GM23338 (cell line): Measurements from ENCODE around the gene TSPAN5. TPM values are rescaled to one million over a fixed set of nuclear protein-coding genes. Genes with fewer than 3 reads are reported as not detected.

Experiments used
- ATAC-seq: fragments of 200-7000 bp; cut with Tn5 transposase; 3 replicates; pipeline ENCODE4 v1.9.1; 2020
- DNase-seq: peaks from one replicate; pipeline ENCODE4 v3.0.0-alpha.2; 2015; ENCODE audit warnings: low spot score
- H2AFZ ChIP-seq: fragments of 200-600 bp; sonication (generic); 2 replicates; pipeline ENCODE4 v1.8.0; 2016; ENCODE audit warnings: antibody characterized with exemption, mild to moderate bottlenecking, moderate library complexity
- H3F3A ChIP-seq: fragments of 200-600 bp; sonication (generic); replicated peaks from 2 replicates; pipeline ENCODE4 v1.8.0; 2017; ENCODE audit warnings: antibody characterized with exemption, mixed run types, low read depth
- H3K27ac ChIP-seq: fragments of 200-600 bp; sonication (generic); 2 replicates; pipeline ENCODE4 v1.6.1; 2016; ENCODE audit warnings: low read depth
- H3K27me3 ChIP-seq: fragments of 200-600 bp; sonication (generic); 2 replicates; pipeline ENCODE4 v1.8.0; 2016; ENCODE audit warnings: mild to moderate bottlenecking, mixed run types, moderate library complexity; ENCODE audit not compliant: insufficient read depth
- H3K36me3 ChIP-seq: fragments of 200-600 bp; sonication (generic); 2 replicates; pipeline ENCODE4 v1.8.0; 2016; ENCODE audit warnings: mild to moderate bottlenecking; ENCODE audit not compliant: insufficient read depth
- H3K4me1 ChIP-seq: fragments of 200-600 bp; sonication (generic); 2 replicates; pipeline ENCODE4 v1.8.0; 2016; ENCODE audit warnings: mild to moderate bottlenecking, moderate library complexity; ENCODE audit not compliant: insufficient read depth
- H3K4me2 ChIP-seq: fragments of 200-600 bp; sonication (generic); 2 replicates; pipeline ENCODE4 v1.7.1; 2017; ENCODE audit warnings: mixed run types
- H3K4me3 ChIP-seq: fragments of 200-600 bp; sonication (generic); 2 replicates; pipeline ENCODE4 v1.6.1; 2016; ENCODE audit warnings: mixed run types
- H3K79me2 ChIP-seq: fragments of 200-600 bp; sonication (generic); replicated peaks from 2 replicates; pipeline ENCODE4 v1.8.0; 2017; ENCODE audit warnings: mild to moderate bottlenecking; ENCODE audit not compliant: insufficient read depth
- H3K9me2 ChIP-seq: fragments of 200-600 bp; sonication (generic); 2 replicates; pipeline ENCODE4 v1.8.0; 2017; ENCODE audit not compliant: insufficient read depth
- H4K20me1 ChIP-seq: fragments of 200-600 bp; sonication (generic); replicated peaks from 2 replicates; pipeline ENCODE4 v1.8.0; 2017; ENCODE audit warnings: mild to moderate bottlenecking; ENCODE audit not compliant: insufficient read depth
- H3K27ac Mint-ChIP-seq: 2 replicates; pipeline ENCODE4 v1.8.0; 2020; ENCODE audit warnings: inconsistent platforms, mild to moderate bottlenecking, moderate library complexity, mixed read lengths
- H3K27me3 Mint-ChIP-seq: 3 replicates; pipeline ENCODE4 v1.8.0; 2022; ENCODE audit warnings: low read depth, mild to moderate bottlenecking, moderate library complexity, mixed read lengths, inconsistent platforms; ENCODE audit not compliant: insufficient read depth, poor library complexity
- H3K36me3 Mint-ChIP-seq: 3 replicates; pipeline ENCODE4 v1.8.0; 2021; ENCODE audit warnings: low read depth, mild to moderate bottlenecking, inconsistent platforms, moderate library complexity, mixed read lengths
- H3K4me1 Mint-ChIP-seq: 3 replicates; pipeline ENCODE4 v1.8.0; 2020; ENCODE audit warnings: mild to moderate bottlenecking, inconsistent platforms, mixed read lengths
- H3K4me3 Mint-ChIP-seq: 3 replicates; pipeline ENCODE4 v1.8.0; 2021; ENCODE audit warnings: moderate library complexity, mild to moderate bottlenecking, inconsistent platforms, mixed read lengths
- H3K9me3 Mint-ChIP-seq: 3 replicates; pipeline ENCODE4 v1.8.0; 2020; ENCODE audit warnings: moderate library complexity, mild to moderate bottlenecking, inconsistent platforms, mixed read lengths
- CREB1 ChIP-seq: fragments of 250-450 bp; sonication (Bioruptor Pico); IDR thresholded peaks from 2 replicates; pipeline ENCODE4 v1.5.0; 2020; ENCODE audit warnings: low read depth, mild to moderate bottlenecking, moderate library complexity
- EZH2 ChIP-seq: fragments of 200-600 bp; sonication (generic); IDR thresholded peaks from one replicate; pipeline ENCODE4 v1.8.0; 2017; ENCODE audit warnings: antibody characterized with exemption, mild to moderate bottlenecking, low read depth; ENCODE audit not compliant: unreplicated experiment
- EZH2phosphoT487 ChIP-seq: fragments of 200-600 bp; sonication (generic); IDR thresholded peaks from one replicate; pipeline ENCODE4 v1.8.1; 2018; ENCODE audit warnings: antibody characterized with exemption; ENCODE audit not compliant: unreplicated experiment
- JUNB ChIP-seq: IDR thresholded peaks from one replicate; pipeline ENCODE4 v1.6.1; 2016; ENCODE audit warnings: antibody characterized with exemption; ENCODE audit not compliant: unreplicated experiment
- NANOG ChIP-seq: IDR thresholded peaks from 2 replicates; pipeline ENCODE4 v1.6.1; 2016; ENCODE audit warnings: antibody characterized with exemption, borderline replicate concordance
- POLR2AphosphoS5 ChIP-seq: IDR thresholded peaks from 2 replicates; pipeline ENCODE4 v1.6.1; 2016; ENCODE audit warnings: antibody characterized with exemption, low read depth
- REST ChIP-seq: IDR thresholded peaks from one replicate; pipeline ENCODE4 v1.6.1; 2018; ENCODE audit warnings: antibody characterized with exemption; ENCODE audit not compliant: unreplicated experiment
- STAT1 ChIP-seq: IDR thresholded peaks from one replicate; pipeline ENCODE4 v1.6.1; 2016; ENCODE audit warnings: antibody characterized with exemption; ENCODE audit not compliant: unreplicated experiment
- ZNF114 ChIP-seq: fragments of 250-450 bp; sonication (Bioruptor Pico); IDR thresholded peaks from 2 replicates; pipeline ENCODE4 v1.5.0; 2020; ENCODE audit warnings: mild to moderate bottlenecking, moderate library complexity
- ZNF331 ChIP-seq: fragments of 250-450 bp; sonication (Bioruptor Pico); IDR thresholded peaks from 2 replicates; pipeline ENCODE4 v1.5.0; 2020; ENCODE audit warnings: low read depth, mild to moderate bottlenecking, moderate library complexity
- polyA plus RNA-seq: library from polyadenylated mRNA; unstranded; fragments of >200 nt; fragmentation: Nextera tagmentation; extraction: Ambion mirVana; gene quantifications from 2 replicates; pipeline ENCODE4 v1.2.1, GENCODE V29; 2016
- total RNA-seq: library from RNA; depleted of rRNA; stranded (reverse); fragments of >200 nt; shearing (Covaris generic); gene quantifications from 2 replicates; pipeline ENCODE4 v1.2.3, GENCODE V29; 2014
- TF ChIP-seq, protein P1 (sequence below), 2 experiments: fragments of 200-600 bp in 1 of 2; sonication (generic) in 1 of 2; conservative IDR thresholded peaks; 2 replicates each; pipeline versions ENCODE4 v1.5.1 to v1.6.1; 2016 to 2017; ENCODE audit warnings: antibody characterized with exemption in 2 of 2, low read depth in 2 of 2, mild to moderate bottlenecking in 2 of 2, moderate library complexity in 1 of 2
- TF ChIP-seq, protein P2 (sequence below): fragments of 250-450 bp; sonication (Bioruptor Pico); IDR thresholded peaks from 2 replicates; pipeline ENCODE4 v1.5.0; 2020; ENCODE audit warnings: mild to moderate bottlenecking, moderate library complexity
- TF ChIP-seq, protein P3 (sequence below): IDR thresholded peaks from 2 replicates; pipeline ENCODE4 v1.6.1; 2016; ENCODE audit warnings: antibody characterized with exemption

TSPAN5 gene
- total and polyA plus RNA-seq, 2 experiments from 2014 or later = 18.6 to 21.5 TPM

DNA sequence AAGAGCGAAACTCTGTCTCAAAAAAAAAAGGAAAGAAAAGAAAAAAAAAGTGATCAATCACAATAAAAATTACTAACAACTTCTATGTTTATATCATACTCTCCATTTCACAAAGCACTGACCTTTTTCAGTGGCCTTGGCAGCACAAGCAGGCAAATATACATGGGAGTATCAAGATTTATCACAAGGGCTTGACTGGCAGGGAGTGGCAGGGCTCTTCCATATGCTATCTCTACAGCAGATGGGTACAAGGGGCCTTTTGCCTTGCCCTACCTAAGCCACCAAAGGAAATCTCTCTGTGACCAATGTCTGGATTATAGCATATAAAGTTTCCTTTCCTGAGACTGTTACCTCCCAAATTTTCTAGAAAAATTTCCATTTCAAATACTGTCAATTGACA lies 24.4 kb downstream of the TSPAN5 start:
- H2AFZ ChIP-seq = no peak overlapping the region
- no peaks in the 10 kb centered on the region for H3F3A ChIP-seq
- no peaks in the 10 kb centered on the region for H4K20me1 ChIP-seq
- Mint-ChIP-seq H3K4me3 (no peak overlapping the region), H3K36me3 (no peaks in the 10 kb centered on the region), H3K4me1 (peaks cover 18% of the 10 kb centered on the region), H3K27me3 (peaks cover 6% of the 10 kb centered on the region), H3K9me3 (no peaks in the 10 kb centered on the region), H3K27ac (no peak overlapping the region)
- no peak overlapping the region for H3K27ac ChIP-seq
- H3K4me2 ChIP-seq = no peak overlapping the region
- 0 out of 2 replicates have a peak, but pooled peaks cover 2% of the 10 kb centered on the region for H3K9me2 ChIP-seq
- H3K4me3 ChIP-seq = no peak overlapping the region
- ATAC-seq (no peak), DNase-seq (no peak)
- H3K4me1 ChIP-seq = no peaks in the 10 kb centered on the region; the same call in 1 of the 2 replicates
- no peaks in the 10 kb centered on the region for H3K36me3 ChIP-seq
- TF ChIP-seq POLR2AphosphoS5 (no peak), NANOG (no peak), STAT1 (no peak), ZNF114 (no peak), ZNF331 (no peak), JUNB (no peak), REST (no peak), EZH2phosphoT487 (no peak), CREB1 (no peak), EZH2 (no peak)
- TF ChIP-seq, protein P1, sequence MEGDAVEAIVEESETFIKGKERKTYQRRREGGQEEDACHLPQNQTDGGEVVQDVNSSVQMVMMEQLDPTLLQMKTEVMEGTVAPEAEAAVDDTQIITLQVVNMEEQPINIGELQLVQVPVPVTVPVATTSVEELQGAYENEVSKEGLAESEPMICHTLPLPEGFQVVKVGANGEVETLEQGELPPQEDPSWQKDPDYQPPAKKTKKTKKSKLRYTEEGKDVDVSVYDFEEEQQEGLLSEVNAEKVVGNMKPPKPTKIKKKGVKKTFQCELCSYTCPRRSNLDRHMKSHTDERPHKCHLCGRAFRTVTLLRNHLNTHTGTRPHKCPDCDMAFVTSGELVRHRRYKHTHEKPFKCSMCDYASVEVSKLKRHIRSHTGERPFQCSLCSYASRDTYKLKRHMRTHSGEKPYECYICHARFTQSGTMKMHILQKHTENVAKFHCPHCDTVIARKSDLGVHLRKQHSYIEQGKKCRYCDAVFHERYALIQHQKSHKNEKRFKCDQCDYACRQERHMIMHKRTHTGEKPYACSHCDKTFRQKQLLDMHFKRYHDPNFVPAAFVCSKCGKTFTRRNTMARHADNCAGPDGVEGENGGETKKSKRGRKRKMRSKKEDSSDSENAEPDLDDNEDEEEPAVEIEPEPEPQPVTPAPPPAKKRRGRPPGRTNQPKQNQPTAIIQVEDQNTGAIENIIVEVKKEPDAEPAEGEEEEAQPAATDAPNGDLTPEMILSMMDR (conservative IDR thresholded peaks at IDR 0.05; ENCODE audit: low read depth in 2 of 2) = no peak
- TF ChIP-seq, protein P2, sequence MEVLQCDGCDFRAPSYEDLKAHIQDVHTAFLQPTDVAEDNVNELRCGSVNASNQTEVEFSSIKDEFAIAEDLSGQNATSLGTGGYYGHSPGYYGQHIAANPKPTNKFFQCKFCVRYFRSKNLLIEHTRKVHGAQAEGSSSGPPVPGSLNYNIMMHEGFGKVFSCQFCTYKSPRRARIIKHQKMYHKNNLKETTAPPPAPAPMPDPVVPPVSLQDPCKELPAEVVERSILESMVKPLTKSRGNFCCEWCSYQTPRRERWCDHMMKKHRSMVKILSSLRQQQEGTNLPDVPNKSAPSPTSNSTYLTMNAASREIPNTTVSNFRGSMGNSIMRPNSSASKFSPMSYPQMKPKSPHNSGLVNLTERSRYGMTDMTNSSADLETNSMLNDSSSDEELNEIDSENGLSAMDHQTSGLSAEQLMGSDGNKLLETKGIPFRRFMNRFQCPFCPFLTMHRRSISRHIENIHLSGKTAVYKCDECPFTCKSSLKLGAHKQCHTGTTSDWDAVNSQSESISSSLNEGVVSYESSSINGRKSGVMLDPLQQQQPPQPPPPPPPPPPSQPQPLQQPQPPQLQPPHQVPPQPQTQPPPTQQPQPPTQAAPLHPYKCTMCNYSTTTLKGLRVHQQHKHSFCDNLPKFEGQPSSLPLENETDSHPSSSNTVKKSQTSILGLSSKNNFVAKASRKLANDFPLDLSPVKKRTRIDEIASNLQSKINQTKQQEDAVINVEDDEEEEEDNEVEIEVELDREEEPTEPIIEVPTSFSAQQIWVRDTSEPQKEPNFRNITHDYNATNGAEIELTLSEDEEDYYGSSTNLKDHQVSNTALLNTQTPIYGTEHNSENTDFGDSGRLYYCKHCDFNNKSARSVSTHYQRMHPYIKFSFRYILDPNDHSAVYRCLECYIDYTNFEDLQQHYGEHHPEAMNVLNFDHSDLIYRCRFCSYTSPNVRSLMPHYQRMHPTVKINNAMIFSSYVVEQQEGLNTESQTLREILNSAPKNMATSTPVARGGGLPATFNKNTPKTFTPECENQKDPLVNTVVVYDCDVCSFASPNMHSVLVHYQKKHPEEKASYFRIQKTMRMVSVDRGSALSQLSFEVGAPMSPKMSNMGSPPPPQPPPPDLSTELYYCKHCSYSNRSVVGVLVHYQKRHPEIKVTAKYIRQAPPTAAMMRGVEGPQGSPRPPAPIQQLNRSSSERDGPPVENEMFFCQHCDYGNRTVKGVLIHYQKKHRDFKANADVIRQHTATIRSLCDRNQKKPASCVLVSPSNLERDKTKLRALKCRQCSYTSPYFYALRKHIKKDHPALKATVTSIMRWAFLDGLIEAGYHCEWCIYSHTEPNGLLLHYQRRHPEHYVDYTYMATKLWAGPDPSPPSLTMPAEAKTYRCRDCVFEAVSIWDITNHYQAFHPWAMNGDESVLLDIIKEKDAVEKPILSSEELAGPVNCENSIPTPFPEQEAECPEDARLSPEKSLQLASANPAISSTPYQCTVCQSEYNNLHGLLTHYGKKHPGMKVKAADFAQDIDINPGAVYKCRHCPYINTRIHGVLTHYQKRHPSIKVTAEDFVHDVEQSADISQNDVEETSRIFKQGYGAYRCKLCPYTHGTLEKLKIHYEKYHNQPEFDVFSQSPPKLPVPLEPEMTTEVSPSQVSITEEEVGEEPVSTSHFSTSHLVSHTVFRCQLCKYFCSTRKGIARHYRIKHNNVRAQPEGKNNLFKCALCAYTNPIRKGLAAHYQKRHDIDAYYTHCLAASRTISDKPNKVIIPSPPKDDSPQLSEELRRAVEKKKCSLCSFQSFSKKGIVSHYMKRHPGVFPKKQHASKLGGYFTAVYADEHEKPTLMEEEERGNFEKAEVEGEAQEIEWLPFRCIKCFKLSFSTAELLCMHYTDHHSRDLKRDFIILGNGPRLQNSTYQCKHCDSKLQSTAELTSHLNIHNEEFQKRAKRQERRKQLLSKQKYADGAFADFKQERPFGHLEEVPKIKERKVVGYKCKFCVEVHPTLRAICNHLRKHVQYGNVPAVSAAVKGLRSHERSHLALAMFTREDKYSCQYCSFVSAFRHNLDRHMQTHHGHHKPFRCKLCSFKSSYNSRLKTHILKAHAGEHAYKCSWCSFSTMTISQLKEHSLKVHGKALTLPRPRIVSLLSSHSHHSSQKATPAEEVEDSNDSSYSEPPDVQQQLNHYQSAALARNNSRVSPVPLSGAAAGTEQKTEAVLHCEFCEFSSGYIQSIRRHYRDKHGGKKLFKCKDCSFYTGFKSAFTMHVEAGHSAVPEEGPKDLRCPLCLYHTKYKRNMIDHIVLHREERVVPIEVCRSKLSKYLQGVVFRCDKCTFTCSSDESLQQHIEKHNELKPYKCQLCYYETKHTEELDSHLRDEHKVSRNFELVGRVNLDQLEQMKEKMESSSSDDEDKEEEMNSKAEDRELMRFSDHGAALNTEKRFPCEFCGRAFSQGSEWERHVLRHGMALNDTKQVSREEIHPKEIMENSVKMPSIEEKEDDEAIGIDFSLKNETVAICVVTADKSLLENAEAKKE = no peak
- TF ChIP-seq, protein P3, sequence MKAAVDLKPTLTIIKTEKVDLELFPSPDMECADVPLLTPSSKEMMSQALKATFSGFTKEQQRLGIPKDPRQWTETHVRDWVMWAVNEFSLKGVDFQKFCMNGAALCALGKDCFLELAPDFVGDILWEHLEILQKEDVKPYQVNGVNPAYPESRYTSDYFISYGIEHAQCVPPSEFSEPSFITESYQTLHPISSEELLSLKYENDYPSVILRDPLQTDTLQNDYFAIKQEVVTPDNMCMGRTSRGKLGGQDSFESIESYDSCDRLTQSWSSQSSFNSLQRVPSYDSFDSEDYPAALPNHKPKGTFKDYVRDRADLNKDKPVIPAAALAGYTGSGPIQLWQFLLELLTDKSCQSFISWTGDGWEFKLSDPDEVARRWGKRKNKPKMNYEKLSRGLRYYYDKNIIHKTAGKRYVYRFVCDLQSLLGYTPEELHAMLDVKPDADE = no peak
- H3K79me2 ChIP-seq = peaks cover 76% of the 10 kb centered on the region
- H3K27me3 ChIP-seq = no peaks in the 10 kb centered on the region
